Inflammatory macrophage treated with lipopolysaccharide for 1 hour (primary cell): Measurements from ENCODE around the gene CUL9.

Source experiments
- DNase-seq, 2 donors: peaks; one replicate each; pipeline ENCODE4 v3.0.0-alpha.2; 2020 to 2022

Gene CUL9

DNA sequence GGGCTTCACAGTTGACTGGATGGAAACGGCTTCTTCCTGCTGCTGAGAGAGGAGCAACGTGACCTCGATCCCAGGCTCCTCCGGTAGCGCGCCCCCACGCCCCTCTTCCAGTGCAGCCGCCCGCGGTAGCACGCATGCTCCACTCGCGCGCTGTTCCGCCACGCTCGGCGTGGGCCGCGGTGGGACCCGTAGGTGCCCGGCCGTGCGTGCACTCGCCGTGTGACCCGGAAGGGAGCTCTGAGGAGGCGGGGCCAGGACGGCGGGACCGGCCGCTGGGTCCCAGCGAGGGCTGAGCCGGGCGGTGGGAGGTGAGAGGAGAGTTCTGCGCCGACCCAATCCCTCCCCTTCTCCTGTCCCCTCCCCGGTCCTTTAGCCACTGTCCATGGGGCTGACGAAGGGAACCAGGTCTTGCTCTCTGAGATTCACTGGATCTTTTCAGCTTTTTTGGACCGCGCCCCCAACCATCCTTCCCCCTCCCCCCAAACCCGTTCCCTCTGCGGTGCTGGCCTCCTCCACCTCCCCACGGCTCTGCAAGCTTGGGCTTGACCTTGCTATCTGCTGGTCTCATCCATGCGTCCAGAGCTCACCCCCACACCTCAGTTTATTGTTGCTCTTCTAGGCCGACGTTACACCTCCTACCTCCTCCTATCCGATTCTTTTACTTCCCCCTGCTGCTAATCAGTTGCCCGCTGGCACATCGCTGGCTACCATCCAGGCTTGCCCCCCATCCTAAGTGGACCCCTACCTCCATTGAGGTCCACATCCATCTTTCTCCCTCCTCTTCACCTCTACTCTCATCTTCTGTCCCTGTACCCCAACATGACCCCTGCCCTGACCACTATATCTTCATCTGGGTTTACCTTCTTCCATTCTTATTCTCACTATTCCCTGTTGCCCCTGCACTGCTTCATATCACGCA is at the start of gene CUL9:
Gene CUL9 (plus strand): TSS at position 255 of the 919 bp plus-strand sequence. CDS start 2,115 bp downstream, outside the sequence.
- peak; percentile 54 to 56 for DNase-seq

DNA sequence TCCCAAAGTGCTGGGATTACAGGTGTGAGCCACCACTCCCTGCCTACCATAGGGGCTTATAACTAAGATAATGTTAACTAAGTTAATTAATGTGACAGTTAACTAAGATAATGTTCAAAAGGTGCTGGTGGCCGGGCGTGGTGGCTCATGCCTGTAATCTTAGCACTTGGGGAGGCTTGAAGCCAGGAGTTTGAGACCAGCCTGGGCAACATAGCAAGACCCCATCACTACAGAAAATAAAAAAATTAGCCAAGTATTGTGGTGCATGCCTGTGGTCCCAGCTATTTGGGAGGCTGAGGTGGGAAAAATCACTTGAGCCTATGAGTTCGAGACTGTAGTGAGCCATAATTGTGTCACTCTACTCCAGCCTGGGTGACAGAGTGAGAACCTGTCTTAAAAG is 43.7 kb upstream of the CUL9 start:
- DNase-seq: no peak

DNA sequence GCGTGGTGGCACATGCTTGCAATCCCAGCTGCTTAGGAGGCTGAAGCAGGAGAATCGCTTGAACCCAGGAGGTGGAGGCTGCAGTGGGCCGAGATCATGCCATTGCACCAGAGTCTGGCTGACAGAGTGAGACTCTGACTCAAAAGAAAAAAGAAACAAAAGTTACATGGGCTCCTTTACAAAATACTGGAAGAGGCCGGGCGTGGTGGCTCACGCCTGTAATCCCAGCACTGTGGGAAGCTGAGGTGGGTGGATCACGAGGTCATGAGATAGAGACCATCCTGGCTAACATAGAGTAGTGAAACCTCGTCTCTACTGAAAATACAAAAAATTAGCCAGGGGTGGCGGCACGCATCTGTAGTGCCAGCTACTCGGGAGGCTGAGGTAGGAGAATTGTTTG is 42.0 kb upstream of the CUL9 start:
- peak in 1 of 2 donors; percentile 62 for DNase-seq

DNA sequence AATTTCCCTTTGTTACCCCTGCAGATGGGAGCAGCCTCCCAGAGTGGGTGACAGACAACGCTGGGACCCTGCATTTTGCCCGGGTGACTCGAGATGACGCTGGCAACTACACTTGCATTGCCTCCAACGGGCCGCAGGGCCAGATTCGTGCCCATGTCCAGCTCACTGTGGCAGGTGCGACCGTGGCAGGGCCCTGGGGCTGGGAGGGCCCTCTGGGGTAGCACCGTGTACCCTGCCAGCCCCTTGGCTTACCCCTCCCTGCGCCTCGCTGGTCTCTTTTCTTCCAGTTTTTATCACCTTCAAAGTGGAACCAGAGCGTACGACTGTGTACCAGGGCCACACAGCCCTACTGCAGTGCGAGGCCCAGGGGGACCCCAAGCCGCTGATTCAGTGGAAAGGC is 40.4 kb upstream of the CUL9 start:
- DNase-seq: no peak

DNA sequence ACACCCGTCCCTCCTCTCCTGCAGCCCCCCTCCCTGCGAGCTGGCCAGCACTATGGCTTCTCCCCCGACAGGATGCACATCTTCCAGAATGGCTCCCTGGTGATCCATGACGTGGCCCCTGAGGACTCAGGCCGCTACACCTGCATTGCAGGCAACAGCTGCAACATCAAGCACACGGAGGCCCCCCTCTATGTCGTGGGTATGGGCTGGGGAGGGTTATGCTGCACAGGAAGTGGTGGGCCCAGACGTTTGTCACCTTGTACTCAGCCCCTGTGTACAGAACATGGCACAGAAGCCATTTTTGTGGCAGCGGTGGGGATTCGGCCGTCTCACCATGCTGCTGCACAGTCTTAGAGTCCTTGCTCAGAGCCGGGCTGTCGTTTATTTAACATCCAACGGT is 39.9 kb upstream of the CUL9 start:
- no peak for DNase-seq

DNA sequence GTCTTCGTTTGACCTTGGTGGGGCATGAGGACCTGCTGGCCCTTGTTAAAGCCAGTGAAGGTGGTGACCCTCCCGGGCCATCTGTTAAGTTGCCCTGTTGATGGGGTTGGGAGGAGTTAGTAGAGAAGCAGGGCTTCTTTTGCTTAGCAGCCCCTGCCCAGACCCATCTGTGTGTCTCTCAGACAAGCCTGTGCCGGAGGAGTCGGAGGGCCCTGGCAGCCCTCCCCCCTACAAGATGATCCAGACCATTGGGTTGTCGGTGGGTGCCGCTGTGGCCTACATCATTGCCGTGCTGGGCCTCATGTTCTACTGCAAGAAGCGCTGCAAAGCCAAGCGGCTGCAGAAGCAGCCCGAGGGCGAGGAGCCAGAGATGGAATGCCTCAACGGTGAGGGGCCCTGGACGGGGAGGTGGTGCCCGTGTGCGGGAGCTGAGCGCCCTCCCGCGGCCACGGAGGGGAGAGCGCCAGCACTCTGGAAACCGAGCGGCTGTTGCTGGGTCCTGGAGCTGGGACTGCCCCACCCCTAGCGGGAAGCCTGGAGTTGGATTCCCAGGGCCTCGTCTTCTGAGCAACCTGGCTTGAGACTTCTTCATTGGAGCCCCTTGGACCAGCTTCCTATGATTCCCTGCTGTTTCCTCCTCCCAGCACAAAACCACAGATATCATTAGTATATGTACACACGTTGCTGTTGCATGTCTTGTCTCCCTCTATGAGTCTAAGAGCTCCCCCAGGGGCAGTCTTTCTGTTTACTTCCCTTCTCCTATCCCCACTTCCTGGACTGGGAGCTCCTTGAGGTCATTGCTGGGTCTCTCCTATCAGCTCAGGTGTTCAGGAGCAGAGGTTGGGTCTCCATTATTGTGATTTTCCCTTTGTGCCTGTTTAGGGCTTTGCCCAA is 38.5 kb upstream of the CUL9 start:
- DNase-seq: peak; percentile 32 to 73

DNA sequence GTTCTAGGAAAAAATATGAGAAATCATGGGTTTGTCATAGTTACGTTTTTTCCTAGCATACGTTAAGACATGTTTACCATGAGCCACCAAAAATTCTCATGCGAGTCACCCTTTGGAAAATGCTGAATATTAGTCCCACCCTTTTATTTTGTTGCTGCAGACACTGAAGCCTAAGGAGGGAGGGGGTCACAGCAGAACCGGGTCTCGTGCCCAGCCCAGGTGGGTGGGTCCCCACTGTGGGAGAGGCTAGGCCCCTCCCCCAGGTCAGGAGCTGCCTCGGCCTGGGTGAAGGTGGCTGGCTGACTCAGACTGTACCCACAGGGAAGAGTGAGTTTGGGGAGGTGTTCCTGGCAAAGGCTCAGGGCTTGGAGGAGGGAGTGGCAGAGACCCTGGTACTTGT is 37.1 kb upstream of the CUL9 start:
- DNase-seq: no peak

DNA sequence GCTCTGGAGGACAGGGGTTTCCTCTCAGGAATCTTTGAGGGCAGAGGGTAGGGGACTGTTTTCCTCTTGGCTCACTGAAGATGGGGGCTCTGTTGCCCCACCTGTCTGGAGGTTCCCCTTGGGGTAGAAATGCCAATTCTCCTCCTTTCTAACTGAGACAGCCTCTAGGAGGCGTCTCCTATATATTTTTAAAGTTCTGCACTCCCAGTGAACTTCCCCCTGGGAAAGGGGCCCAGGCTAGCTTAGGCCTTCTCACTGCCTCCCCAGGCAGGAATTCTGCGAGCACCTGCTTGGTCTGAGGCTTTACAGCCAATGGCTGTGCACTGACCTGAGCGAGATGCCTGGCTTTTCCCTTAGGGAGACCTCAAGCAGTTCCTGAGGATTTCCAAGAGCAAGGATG is 35.7 kb upstream of the CUL9 start:
- no peak for DNase-seq

DNA sequence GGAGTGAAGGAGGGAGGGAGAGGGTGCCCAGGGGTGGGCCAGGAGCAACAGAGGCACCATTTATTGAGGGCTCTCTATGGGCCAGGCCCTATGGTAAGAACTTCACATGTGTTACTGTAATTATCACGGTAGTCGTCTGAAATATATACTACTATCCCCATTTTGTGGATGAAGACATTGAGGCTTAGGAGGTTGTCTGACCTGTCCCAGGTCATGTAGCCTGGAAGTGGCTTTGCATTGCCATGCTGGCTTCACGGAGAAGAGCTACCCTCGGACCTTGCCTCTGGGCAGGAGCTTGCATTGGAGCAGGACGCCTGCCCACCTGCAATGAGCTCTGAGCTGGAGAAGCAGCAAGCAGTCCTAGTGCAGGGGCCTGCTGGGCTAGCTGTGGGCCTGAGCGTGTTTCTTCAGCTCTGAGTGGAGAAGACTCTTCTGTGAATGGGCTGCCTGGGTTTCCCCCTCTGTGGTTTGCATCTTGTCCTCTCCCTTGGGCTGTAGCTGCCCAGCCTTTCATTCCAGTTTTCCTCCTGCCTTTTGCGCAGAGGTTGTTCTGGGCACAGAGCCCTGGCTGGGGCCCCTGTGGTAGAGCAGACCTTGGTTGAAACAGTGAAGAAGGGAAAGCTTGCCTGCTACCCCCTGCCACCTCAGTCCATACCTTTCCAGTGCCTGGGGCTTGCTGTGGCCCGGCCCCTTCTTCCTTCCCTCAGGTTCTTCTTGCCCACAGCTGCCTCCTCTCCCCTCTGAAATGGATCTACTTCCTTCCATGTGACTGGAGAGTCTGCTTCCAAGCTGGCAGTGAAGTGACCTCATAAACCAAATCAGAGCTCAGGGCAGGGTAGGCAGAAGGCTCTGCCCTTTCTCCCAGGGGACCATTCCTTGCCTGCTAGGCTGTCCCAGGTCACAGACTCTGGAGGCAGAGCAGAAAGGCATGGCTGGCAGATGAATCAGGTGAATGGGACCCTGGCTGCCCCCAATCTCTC is 35.0 kb upstream of the CUL9 start:
- DNase-seq: no peak

DNA sequence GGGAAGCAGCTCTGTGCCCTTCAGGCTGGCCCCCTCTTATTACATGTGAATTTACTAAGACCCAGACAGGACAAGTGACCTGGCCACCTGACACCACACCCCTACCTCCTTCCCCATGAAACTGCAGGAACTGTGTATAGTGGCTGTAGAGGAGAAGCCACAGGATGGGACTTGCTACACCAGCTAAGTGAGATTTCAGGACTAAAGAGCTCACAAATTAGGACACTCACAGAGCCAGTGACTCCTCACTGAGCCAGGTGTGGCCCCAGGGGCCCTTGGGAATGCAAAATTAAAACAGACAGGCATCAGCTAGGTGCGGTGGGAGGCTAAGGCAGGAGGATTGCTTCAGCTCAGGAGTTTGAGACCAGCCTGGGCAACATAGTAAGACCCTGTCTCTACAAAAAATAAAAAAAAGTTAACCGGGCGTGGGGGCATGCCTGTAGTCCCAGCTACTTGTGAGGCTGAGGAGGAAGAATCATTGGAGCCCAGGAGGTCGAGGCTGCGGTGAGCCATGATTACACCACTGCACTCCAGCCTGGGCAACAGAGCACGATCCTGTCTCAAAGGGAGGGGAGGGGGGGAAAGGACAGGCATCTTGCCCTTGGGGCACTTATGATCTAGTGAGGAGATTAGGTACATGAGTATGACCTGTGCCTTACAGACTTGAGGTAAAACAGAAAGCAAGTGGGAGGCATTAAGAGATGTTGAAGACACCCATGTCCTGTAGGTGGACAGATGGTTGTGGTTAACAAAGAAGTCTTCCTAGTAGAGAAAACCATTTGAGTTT is 34.1 kb upstream of the CUL9 start:
- DNase-seq: no peak

DNA sequence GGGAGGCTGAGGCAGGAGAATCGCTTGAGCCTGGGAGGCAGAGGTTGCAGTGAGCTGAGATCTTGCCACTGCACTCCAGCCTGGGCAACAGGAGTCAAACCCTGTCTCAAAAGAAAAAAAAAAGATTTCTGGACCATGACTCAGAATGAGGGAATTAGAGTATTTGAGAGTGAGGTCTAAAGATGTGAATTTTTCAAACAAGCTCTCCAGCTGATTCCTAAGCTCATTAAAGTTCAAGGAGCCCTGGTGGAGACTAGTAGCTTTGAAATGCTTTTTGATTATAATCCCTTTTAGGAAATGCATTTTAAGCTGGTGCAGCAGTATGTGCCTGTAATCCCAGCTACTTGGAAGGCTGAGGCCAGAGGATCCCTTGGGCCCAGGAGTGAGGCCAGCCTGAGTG is 32.7 kb upstream of the CUL9 start:
- DNase-seq: no peak

DNA sequence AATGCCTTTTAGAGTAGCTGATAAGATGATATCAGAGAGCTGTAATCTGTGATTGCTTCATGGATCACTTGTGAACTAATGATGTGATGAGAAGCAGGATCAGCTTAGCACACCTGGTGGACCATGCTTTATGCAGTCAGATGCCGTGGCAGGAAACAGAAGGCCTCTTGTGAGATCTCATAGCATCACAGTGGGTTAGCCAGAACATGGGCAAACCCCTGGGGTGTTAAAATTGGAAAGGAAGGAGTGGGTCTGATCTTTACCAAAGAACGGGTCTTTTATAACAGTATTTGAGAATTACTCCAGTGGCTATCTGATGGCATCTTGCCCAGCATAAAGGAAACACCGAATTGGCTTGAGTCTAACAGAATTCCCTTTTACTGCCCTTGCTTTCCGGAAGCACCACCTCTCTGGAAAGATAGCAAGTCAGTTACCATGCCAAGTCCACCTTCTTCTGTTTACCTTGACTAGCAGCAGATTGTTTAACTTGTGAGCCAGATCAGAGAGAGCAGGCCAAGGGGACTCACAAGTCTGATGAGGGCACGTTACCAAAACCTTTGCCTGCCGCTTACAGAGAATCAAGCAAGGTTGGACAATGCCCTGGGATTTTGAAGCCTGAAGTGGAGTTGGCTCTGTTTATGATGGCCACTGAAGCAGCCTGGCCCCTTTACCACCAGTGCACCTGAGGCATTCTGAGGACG is 31.8 kb upstream of the CUL9 start:
- DNase-seq: no peak

DNA sequence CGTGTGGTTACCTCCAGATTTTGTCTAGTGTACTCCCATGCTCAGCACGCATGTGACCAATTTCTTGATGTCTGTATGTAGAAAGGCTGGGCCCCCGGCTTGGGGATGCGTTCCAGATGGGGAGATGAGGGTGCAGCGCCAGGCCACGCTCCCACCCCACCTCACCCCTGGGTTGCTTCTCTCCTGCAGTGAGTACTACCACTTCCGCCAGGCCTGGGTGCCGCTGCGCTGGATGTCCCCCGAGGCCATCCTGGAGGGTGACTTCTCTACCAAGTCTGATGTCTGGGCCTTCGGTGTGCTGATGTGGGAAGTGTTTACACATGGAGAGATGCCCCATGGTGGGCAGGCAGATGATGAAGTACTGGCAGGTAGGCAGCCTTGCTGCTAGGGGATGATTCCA is 22.4 kb upstream of the CUL9 start:
- no peak for DNase-seq

DNA sequence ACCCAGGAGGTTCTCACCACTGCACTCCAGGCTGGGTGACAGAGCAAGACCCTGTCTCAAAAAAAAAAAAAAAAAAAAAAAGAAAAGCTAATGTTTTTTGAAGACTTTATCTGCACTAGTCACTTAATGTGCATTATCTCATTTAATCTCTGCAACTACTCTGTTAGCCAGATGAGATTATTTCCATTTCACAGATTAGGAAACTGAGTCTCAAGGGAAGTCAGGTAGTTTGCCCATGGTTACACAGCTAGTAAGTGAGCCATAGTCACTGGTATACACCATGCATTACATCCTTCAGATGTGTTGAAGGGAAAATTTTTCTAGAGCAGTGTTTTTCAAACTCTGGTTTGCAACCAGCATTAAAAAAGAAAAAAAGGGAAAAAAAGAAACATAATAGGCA is 18.1 kb upstream of the CUL9 start:
- DNase-seq: no peak

DNA sequence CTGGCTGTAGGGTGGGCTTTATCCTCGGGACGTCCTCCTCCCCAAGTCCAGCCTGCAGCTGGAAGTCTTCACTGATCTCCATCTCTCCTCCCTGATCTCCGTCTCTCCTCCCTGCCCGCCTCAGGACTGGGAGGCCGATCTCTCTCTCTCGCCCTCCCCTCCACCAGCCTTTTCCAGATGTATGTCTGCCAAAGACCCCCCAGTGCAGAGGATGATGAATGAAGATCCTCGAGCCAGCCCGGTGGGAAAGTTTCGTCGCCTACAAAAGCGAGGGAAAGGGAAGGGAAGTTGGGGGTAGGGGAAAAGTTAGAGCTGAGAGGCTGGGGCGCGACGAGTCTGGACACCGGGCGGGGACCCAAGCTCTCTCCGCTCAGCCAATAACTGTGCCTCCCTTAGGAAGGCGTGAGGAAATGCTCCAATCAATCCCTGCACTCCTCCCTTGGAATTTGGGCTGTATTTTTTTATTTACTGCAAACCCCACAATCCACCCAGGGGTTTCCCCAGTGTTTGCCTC is 11.5 kb upstream of the CUL9 start:
- peak in 1 of 2 donors; percentile 67 for DNase-seq

DNA sequence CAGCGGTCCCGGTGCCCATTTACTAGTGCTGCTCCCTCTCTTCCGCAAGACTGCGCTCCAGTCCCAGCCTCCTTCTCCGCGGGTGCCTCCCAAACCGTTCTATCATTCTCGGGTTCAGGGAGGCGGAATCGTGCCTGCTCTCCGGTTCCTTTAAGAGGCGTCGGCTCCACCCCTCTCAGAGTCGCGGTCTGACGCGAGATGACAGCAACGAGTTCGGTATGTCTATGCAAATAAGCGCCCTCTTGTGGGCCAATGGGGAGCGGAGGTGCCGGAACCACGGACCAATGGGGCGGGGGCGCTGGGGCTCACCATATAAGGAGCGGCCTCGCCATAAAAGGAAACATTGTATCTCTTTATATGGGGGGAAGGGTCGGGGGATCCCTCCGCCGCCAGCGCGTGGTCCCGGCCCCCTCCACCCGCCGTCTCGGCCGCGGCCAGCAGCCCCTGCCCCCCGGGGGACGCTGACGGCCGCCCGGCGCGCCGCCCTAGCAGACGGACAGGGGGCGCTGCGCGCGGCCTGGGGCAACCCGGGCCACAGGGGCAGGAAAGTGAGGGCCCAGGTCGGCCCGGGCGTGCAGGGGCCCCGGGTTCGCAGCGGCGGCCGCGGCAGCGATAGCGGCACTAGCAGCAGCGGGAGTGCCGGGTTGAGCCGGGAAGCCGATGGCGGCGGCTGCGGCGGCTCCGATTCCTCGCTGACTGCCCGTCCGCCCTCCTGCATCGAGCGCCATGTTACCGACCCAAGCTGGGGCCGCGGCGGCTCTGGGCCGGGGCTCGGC is 10.9 kb upstream of the CUL9 start, which contains the start of gene SRF:
Gene SRF (plus strand): TSS at position 339 of the 776 bp plus-strand sequence. CDS start 388 bp downstream, at position 727.
- DNase-seq: peak; percentile 99 to 100

DNA sequence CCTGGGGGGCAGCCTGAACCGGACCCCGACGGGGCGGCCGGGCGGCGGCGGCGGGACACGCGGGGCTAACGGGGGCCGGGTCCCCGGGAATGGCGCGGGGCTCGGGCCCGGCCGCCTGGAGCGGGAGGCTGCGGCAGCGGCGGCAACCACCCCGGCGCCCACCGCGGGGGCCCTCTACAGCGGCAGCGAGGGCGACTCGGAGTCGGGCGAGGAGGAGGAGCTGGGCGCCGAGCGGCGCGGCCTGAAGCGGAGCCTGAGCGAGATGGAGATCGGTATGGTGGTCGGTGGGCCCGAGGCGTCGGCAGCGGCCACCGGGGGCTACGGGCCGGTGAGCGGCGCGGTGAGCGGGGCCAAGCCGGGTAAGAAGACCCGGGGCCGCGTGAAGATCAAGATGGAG is 10.3 kb upstream of the CUL9 start:
- DNase-seq: no peak

DNA sequence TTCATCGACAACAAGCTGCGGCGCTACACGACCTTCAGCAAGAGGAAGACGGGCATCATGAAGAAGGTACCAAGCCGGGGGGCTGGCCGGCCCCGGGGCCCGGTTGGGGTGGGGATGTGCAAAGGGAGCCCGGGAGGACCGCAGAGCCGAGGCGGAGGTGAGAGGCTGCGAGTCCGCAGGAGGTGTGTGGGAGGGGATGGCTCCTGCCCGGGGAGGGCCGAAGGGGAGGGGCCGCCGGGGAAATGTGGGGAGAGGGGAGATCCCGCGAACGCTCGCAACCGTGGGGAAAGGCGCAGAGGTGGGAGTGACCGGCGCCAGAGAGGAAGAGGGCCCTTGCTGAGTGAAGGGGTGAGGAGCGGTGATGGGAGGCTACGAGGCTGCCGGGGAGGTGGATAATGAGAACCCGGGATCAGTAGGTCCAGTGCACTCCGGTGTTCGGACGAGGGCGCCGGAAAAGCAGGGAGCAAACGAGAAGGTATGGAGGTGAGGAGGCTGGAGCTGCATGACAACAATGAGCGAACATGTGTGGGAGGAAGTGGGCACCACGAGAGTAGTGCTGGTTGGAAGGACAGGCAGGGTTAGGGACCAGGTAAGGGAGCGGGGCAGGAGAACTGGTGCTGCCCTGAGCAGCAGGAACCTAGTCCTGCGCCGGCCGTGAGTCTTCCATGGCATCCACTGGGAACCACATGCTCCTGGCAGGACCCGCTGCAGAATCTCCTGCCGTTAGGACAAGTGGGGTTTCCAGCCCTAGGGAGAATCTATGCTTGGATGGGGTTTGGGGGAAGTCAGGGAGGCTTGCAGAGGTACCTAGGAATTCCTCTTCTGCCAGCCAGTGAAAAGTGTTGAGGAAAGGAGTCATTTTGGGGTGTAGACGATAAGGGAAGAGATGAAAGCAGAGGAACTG is 9.6 kb upstream of the CUL9 start:
- DNase-seq: no peak
